NAMALWA (cell line): ENCODE measurements around the gene ATP8A2.
"Not testable (repeated sequence)": the region's sequence is repeated elsewhere in the genome, so short reads cannot be mapped to it uniquely, and the experiment has no call there.

Source experiments
- DNase-seq: peaks from one replicate; pipeline ENCODE4 v3.0.0-alpha.2; 2015; ENCODE audit warnings: low spot score

The ATP8A2 gene

DNA sequence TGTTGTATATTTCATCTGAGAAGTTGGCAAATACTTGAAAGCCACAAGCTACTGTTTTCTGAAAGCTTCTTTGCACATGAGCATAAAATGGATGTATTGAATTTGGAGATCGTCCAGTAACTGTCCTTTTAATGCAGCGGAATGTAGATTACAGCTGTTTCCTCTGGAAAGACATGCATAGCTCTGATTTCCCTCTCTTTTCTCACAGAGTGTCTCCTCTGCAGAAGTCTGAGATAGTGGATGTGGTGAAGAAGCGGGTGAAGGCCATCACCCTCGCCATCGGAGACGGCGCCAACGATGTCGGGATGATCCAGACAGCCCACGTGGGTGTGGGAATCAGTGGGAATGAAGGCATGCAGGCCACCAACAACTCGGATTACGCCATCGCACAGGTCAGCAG, 397.1 kb downstream of the ATP8A2 start:
- no peak for DNase-seq

GRCh38 chr13:25770601-25771000, 398.8 kb downstream of the ATP8A2 start:
- DNase-seq, result no peak

- DNase-seq, result no peak
Observed at GRCh38 chr13:25771202-25771601, 399.4 kb downstream of the ATP8A2 start.

GRCh38 chr13:25771641-25772478, 400.1 kb downstream of the ATP8A2 start:
- no peak for DNase-seq

- DNase-seq, result not testable (repeated sequence)
Observed at GRCh38 chr13:25772534-25772933, 400.8 kb downstream of the ATP8A2 start.

- DNase-seq, result not testable (repeated sequence)
Observed at GRCh38 chr13:25774056-25774455, 402.3 kb downstream of the ATP8A2 start.

DNA sequence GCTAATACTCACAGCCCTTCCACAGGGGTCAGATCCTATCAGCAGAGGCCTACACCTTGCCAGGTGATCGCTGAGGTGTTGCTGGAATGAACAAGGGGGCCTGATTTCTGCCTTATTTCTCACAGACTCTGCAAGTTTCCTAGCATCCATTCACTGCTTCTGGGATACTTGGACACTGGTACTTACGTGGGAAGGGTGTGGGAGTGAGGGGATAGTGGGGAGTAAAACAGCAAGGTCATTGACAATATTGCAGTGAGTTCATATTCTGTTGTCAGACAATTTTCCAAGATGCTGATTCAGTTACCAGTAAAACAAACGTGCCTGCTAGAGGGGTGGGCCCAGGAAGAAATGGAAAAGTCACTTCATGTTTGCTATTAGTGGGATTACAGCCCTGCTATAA, 403.5 kb downstream of the ATP8A2 start:
- no peak for DNase-seq

DNA sequence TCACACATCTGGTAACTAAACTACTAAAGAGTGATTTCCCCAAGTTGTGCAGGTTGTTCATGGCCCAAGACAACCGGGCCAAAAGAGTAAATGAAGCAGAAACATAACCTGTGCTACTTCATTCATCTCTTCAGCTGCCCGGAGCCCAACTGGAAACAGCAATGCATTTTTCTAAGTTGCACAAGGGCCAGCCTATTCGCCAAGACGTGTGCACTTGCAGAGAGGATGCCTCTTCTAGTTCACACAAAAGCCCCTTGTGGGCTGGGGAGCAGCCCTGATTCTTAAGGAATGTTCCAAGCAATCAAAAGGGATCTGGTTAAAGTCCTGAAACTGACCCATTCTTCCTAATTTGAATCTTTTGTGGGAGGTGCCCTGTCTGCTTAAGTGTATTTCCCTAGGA, 404.2 kb downstream of the ATP8A2 start:
- DNase-seq, result no peak

DNA sequence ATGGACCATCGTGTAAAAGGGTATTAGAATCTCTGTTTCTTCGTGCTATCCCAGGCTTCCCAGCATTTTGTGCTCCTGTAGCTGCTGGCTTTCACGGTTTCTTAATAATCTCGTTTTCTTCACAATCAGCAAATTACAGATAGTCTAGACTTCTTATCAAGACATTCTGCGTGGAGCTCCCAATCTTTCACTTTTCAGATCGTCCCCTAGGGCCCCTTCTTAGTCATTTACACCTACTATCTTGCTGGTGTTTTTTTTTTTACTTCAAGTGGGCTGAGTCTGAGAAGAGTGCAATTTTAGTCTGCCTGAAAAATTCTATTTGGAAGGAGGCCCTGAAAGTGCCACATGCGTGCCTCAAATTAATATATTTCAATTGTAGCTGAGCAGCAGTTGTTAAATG, 404.9 kb downstream of the ATP8A2 start:
- DNase-seq, result no peak

DNA sequence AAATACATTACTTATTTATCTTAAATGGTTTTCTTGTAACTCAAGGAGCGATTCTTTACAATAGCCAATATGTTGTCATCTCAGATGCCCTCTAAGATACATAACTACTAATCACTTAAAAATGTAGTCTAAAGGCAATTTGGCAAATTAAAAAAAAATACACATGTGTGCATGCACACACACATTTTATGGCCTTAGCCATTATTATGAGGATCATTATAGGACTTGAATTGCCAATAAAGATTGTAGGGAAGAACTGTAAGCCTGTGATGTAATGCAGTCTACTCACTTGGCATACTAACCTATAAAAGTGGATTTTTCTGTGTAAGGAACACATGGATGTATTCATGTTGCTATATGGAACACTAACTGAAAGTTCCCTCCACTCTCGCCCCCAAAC, 405.7 kb downstream of the ATP8A2 start:
- no peak for DNase-seq

- peak; percentile 18 for DNase-seq
Observed at GRCh38 chr13:25778365-25778764, 406.6 kb downstream of the ATP8A2 start.

GRCh38 chr13:25778808-25779305, 407.1 kb downstream of the ATP8A2 start:
- DNase-seq, result no peak

- no peak for DNase-seq
Observed at GRCh38 chr13:25783076-25783475, 411.3 kb downstream of the ATP8A2 start.

GRCh38 chr13:25783601-25784024, 411.8 kb downstream of the ATP8A2 start:
- no peak for DNase-seq

GRCh38 chr13:25784119-25784518, 412.3 kb downstream of the ATP8A2 start:
- DNase-seq, result no peak

DNA sequence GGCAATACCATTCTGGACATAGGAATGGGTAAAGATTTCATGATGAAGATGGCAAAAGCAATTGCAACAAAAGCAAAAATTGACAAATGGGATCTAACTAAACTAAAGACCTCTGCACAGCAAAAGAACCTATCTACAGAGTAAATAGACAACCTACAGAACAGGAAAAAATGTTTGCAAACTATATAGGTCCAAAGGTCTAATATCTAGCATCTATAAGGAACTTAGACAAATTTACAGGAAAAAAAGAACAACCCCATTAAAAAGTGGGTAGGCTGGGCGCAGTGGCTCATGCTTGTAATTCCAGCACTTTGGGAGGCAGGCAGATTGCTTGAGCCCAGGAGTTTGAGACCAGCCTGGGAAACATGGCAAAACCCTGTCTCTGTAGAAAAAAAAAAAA, 418.4 kb downstream of the ATP8A2 start:
- DNase-seq, result not testable (repeated sequence)

DNA sequence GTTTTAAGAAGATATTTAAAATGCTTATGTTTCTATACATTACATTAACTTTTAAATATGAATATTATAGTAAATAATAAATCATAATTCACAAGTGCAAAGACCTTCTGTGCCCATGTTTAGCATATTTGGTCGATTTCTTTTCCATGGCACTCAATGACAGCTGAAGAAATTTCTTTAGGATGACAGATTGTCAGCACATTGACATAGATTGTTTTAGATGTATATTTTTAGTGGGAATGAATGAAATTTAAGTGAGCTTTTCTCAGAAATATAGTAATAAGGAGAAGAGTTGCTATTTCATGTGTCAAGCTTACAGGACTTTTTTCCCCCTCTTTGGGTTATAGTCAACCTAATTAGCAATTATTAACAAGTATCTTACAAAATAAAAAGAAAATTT, 423.5 kb downstream of the ATP8A2 start:
- no peak for DNase-seq

GRCh38 chr13:25796474-25796873, 424.7 kb downstream of the ATP8A2 start:
- no peak for DNase-seq

- DNase-seq, result no peak
Observed at GRCh38 chr13:25798998-25799397, 427.2 kb downstream of the ATP8A2 start.

DNA sequence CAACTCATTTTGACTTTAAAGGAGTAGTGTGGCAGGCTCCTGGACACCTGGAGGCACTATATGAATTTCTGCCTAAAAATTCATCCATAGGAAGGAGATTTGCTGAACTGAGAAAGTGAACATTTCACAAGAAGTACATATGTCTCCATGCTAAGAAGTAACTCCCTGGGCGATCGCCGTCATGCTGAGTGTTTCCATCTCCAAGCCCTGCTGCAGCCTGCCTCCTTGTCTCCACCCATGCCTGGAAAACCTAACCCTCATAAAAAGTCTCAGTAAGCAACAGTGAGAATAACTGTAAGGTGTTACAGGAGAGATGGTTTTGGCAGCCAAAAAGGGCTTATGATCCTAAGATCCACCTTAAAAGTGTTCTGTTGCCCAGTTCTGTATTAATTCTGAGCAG, 428.7 kb downstream of the ATP8A2 start:
- no peak for DNase-seq

- no peak for DNase-seq
Observed at GRCh38 chr13:25802579-25802978, 430.8 kb downstream of the ATP8A2 start.

GRCh38 chr13:25803641-25804040, 431.9 kb downstream of the ATP8A2 start:
- DNase-seq, result no peak

- DNase-seq, result no peak
Observed at GRCh38 chr13:25806264-25806974, 434.6 kb downstream of the ATP8A2 start.
